GM23338 (cell line): Measurements from ENCODE around the gene MCTP2. TPM values are rescaled to one million over a fixed set of nuclear protein-coding genes. Genes with fewer than 3 reads are reported as not detected.

Experiments
- ATAC-seq: fragments of 200-7000 bp; cut with Tn5 transposase; 3 replicates; pipeline ENCODE4 v1.9.1; 2020
- DNase-seq: peaks from one replicate; pipeline ENCODE4 v3.0.0-alpha.2; 2015; ENCODE audit warnings: low spot score
- H2AFZ ChIP-seq: fragments of 200-600 bp; sonication (generic); 2 replicates; pipeline ENCODE4 v1.8.0; 2016; ENCODE audit warnings: antibody characterized with exemption, mild to moderate bottlenecking, moderate library complexity
- H3F3A ChIP-seq: fragments of 200-600 bp; sonication (generic); replicated peaks from 2 replicates; pipeline ENCODE4 v1.8.0; 2017; ENCODE audit warnings: antibody characterized with exemption, mixed run types, low read depth
- H3K27ac ChIP-seq: fragments of 200-600 bp; sonication (generic); 2 replicates; pipeline ENCODE4 v1.6.1; 2016; ENCODE audit warnings: low read depth
- H3K27me3 ChIP-seq: fragments of 200-600 bp; sonication (generic); 2 replicates; pipeline ENCODE4 v1.8.0; 2016; ENCODE audit warnings: mild to moderate bottlenecking, mixed run types, moderate library complexity; ENCODE audit not compliant: insufficient read depth
- H3K36me3 ChIP-seq: fragments of 200-600 bp; sonication (generic); 2 replicates; pipeline ENCODE4 v1.8.0; 2016; ENCODE audit warnings: mild to moderate bottlenecking; ENCODE audit not compliant: insufficient read depth
- H3K4me1 ChIP-seq: fragments of 200-600 bp; sonication (generic); 2 replicates; pipeline ENCODE4 v1.8.0; 2016; ENCODE audit warnings: mild to moderate bottlenecking, moderate library complexity; ENCODE audit not compliant: insufficient read depth
- H3K4me2 ChIP-seq: fragments of 200-600 bp; sonication (generic); 2 replicates; pipeline ENCODE4 v1.7.1; 2017; ENCODE audit warnings: mixed run types
- H3K4me3 ChIP-seq: fragments of 200-600 bp; sonication (generic); 2 replicates; pipeline ENCODE4 v1.6.1; 2016; ENCODE audit warnings: mixed run types
- H3K79me2 ChIP-seq: fragments of 200-600 bp; sonication (generic); replicated peaks from 2 replicates; pipeline ENCODE4 v1.8.0; 2017; ENCODE audit warnings: mild to moderate bottlenecking; ENCODE audit not compliant: insufficient read depth
- H3K9me2 ChIP-seq: fragments of 200-600 bp; sonication (generic); 2 replicates; pipeline ENCODE4 v1.8.0; 2017; ENCODE audit not compliant: insufficient read depth
- H4K20me1 ChIP-seq: fragments of 200-600 bp; sonication (generic); replicated peaks from 2 replicates; pipeline ENCODE4 v1.8.0; 2017; ENCODE audit warnings: mild to moderate bottlenecking; ENCODE audit not compliant: insufficient read depth
- H3K27ac Mint-ChIP-seq: 2 replicates; pipeline ENCODE4 v1.8.0; 2020; ENCODE audit warnings: inconsistent platforms, mild to moderate bottlenecking, moderate library complexity, mixed read lengths
- H3K27me3 Mint-ChIP-seq: 3 replicates; pipeline ENCODE4 v1.8.0; 2022; ENCODE audit warnings: low read depth, mild to moderate bottlenecking, moderate library complexity, mixed read lengths, inconsistent platforms; ENCODE audit not compliant: insufficient read depth, poor library complexity
- H3K36me3 Mint-ChIP-seq: 3 replicates; pipeline ENCODE4 v1.8.0; 2021; ENCODE audit warnings: low read depth, mild to moderate bottlenecking, inconsistent platforms, moderate library complexity, mixed read lengths
- H3K4me1 Mint-ChIP-seq: 3 replicates; pipeline ENCODE4 v1.8.0; 2020; ENCODE audit warnings: mild to moderate bottlenecking, inconsistent platforms, mixed read lengths
- H3K4me3 Mint-ChIP-seq: 3 replicates; pipeline ENCODE4 v1.8.0; 2021; ENCODE audit warnings: moderate library complexity, mild to moderate bottlenecking, inconsistent platforms, mixed read lengths
- H3K9me3 Mint-ChIP-seq: 3 replicates; pipeline ENCODE4 v1.8.0; 2020; ENCODE audit warnings: moderate library complexity, mild to moderate bottlenecking, inconsistent platforms, mixed read lengths
- CREB1 ChIP-seq: fragments of 250-450 bp; sonication (Bioruptor Pico); IDR thresholded peaks from 2 replicates; pipeline ENCODE4 v1.5.0; 2020; ENCODE audit warnings: low read depth, mild to moderate bottlenecking, moderate library complexity
- EZH2 ChIP-seq: fragments of 200-600 bp; sonication (generic); IDR thresholded peaks from one replicate; pipeline ENCODE4 v1.8.0; 2017; ENCODE audit warnings: antibody characterized with exemption, mild to moderate bottlenecking, low read depth; ENCODE audit not compliant: unreplicated experiment
- EZH2phosphoT487 ChIP-seq: fragments of 200-600 bp; sonication (generic); IDR thresholded peaks from one replicate; pipeline ENCODE4 v1.8.1; 2018; ENCODE audit warnings: antibody characterized with exemption; ENCODE audit not compliant: unreplicated experiment
- JUNB ChIP-seq: IDR thresholded peaks from one replicate; pipeline ENCODE4 v1.6.1; 2016; ENCODE audit warnings: antibody characterized with exemption; ENCODE audit not compliant: unreplicated experiment
- POLR2AphosphoS5 ChIP-seq: IDR thresholded peaks from 2 replicates; pipeline ENCODE4 v1.6.1; 2016; ENCODE audit warnings: antibody characterized with exemption, low read depth
- STAT1 ChIP-seq: IDR thresholded peaks from one replicate; pipeline ENCODE4 v1.6.1; 2016; ENCODE audit warnings: antibody characterized with exemption; ENCODE audit not compliant: unreplicated experiment
- ZNF114 ChIP-seq: fragments of 250-450 bp; sonication (Bioruptor Pico); IDR thresholded peaks from 2 replicates; pipeline ENCODE4 v1.5.0; 2020; ENCODE audit warnings: mild to moderate bottlenecking, moderate library complexity
- polyA plus RNA-seq: library from polyadenylated mRNA; unstranded; fragments of >200 nt; fragmentation: Nextera tagmentation; extraction: Ambion mirVana; gene quantifications from 2 replicates; pipeline ENCODE4 v1.2.1, GENCODE V29; 2016
- total RNA-seq: library from RNA; depleted of rRNA; stranded (reverse); fragments of >200 nt; shearing (Covaris generic); gene quantifications from 2 replicates; pipeline ENCODE4 v1.2.3, GENCODE V29; 2014
- TF ChIP-seq, protein P1 (sequence below): IDR thresholded peaks from one replicate; pipeline ENCODE4 v1.6.1; 2018; ENCODE audit warnings: antibody characterized with exemption; ENCODE audit not compliant: unreplicated experiment
- TF ChIP-seq, protein P2 (sequence below), 2 experiments: fragments of 200-600 bp in 1 of 2; sonication (generic) in 1 of 2; conservative IDR thresholded peaks; 2 replicates each; pipeline versions ENCODE4 v1.5.1 to v1.6.1; 2016 to 2017; ENCODE audit warnings: antibody characterized with exemption in 2 of 2, low read depth in 2 of 2, mild to moderate bottlenecking in 2 of 2, moderate library complexity in 1 of 2

MCTP2 gene
- total and polyA plus RNA-seq, 2 experiments from 2014 or later, result 1.8 to 5.5 TPM

DNA sequence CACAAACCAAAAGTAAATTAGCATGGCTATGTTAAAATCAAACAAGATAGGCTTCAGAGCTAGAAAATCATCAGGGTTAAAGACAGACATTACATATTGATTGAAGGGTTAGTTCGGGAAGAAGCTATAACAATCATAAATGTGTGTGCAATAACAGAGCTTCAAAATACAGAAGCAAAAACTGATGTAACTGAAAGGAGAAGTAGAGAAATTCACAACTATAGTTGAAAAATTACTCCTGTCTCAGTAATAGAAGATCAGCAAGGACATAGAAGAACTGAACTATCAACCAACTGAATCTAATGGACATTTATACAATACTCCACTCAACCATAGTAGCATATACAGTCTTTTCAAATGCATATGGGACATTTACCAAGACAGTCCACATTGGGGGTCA lies 59.4 kb downstream of the MCTP2 start:
- H3K36me3 ChIP-seq, result no peaks in the 10 kb centered on the region
- ATAC-seq, result no peak

More for the DNA sequence above, 59.4 kb downstream of the MCTP2 start:
- Mint-ChIP-seq H3K27me3 (peaks cover 9% of the 10 kb centered on the region), H3K36me3 (peaks cover 6% of the 10 kb centered on the region; the same call in 2 of the 3 replicates), H3K4me3 (no peak overlapping the region), H3K4me1 (peaks cover 22% of the 10 kb centered on the region), H3K9me3 (peaks cover 14% of the 10 kb centered on the region), H3K27ac (no peak overlapping the region)
- no peak overlapping the region for H3K4me3 ChIP-seq
- no peaks in the 10 kb centered on the region for H4K20me1 ChIP-seq
- no peak for DNase-seq
- no peak overlapping the region for H3K4me2 ChIP-seq
- H3K27me3 ChIP-seq, result no peaks in the 10 kb centered on the region
- H3F3A ChIP-seq, result no peaks in the 10 kb centered on the region
- no peak overlapping the region for H3K27ac ChIP-seq
- H2AFZ ChIP-seq, result no peak overlapping the region
- no peak for TF ChIP-seq STAT1
- TF ChIP-seq, protein P1, sequence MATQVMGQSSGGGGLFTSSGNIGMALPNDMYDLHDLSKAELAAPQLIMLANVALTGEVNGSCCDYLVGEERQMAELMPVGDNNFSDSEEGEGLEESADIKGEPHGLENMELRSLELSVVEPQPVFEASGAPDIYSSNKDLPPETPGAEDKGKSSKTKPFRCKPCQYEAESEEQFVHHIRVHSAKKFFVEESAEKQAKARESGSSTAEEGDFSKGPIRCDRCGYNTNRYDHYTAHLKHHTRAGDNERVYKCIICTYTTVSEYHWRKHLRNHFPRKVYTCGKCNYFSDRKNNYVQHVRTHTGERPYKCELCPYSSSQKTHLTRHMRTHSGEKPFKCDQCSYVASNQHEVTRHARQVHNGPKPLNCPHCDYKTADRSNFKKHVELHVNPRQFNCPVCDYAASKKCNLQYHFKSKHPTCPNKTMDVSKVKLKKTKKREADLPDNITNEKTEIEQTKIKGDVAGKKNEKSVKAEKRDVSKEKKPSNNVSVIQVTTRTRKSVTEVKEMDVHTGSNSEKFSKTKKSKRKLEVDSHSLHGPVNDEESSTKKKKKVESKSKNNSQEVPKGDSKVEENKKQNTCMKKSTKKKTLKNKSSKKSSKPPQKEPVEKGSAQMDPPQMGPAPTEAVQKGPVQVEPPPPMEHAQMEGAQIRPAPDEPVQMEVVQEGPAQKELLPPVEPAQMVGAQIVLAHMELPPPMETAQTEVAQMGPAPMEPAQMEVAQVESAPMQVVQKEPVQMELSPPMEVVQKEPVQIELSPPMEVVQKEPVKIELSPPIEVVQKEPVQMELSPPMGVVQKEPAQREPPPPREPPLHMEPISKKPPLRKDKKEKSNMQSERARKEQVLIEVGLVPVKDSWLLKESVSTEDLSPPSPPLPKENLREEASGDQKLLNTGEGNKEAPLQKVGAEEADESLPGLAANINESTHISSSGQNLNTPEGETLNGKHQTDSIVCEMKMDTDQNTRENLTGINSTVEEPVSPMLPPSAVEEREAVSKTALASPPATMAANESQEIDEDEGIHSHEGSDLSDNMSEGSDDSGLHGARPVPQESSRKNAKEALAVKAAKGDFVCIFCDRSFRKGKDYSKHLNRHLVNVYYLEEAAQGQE, result no peak
- TF ChIP-seq JUNB, result no peak
- no peak for TF ChIP-seq EZH2phosphoT487
- no peak for TF ChIP-seq CREB1 (CRISPR knock-in tag)
- no peak for TF ChIP-seq POLR2AphosphoS5
- TF ChIP-seq, protein P2, sequence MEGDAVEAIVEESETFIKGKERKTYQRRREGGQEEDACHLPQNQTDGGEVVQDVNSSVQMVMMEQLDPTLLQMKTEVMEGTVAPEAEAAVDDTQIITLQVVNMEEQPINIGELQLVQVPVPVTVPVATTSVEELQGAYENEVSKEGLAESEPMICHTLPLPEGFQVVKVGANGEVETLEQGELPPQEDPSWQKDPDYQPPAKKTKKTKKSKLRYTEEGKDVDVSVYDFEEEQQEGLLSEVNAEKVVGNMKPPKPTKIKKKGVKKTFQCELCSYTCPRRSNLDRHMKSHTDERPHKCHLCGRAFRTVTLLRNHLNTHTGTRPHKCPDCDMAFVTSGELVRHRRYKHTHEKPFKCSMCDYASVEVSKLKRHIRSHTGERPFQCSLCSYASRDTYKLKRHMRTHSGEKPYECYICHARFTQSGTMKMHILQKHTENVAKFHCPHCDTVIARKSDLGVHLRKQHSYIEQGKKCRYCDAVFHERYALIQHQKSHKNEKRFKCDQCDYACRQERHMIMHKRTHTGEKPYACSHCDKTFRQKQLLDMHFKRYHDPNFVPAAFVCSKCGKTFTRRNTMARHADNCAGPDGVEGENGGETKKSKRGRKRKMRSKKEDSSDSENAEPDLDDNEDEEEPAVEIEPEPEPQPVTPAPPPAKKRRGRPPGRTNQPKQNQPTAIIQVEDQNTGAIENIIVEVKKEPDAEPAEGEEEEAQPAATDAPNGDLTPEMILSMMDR (conservative IDR thresholded peaks at IDR 0.05; ENCODE audit: low read depth in 2 of 2), result no peak
- TF ChIP-seq EZH2, result no peak
- TF ChIP-seq ZNF114 (CRISPR knock-in tag), result no peak
- no peaks in the 10 kb centered on the region for H3K9me2 ChIP-seq
- H3K79me2 ChIP-seq, result no peaks in the 10 kb centered on the region
- peaks cover 15% of the 10 kb centered on the region for H3K4me1 ChIP-seq
